Kidney (tissue), 14 donors: ENCODE results near the gene CEP55. TPM values are rescaled to one million over a fixed set of nuclear protein-coding genes. Genes with fewer than 3 reads are reported as not detected.

Source experiments
- DNase-seq, 5 donors: peaks; one replicate each; pipeline ENCODE4 v3.0.0-alpha.2; 2013 to 2020
- FAIRE-seq: peaks from 2 replicates; lab custom pipeline; 2012; peaks lifted over from hg19 to GRCh38; lab: Jason Lieb, UNC
- H3K27ac ChIP-seq, 2 donors: one replicate each; pipeline ENCODE4 v1.7.0; 2013; ENCODE audit warnings: low read depth in 2 of 2, low read length in 2 of 2, inconsistent platforms in 1 of 2
- H3K27me3 ChIP-seq: one replicate; pipeline ENCODE4 v1.7.1; 2013; ENCODE audit warnings: low read length, inconsistent platforms; ENCODE audit not compliant: control insufficient read depth, insufficient read depth
- H3K36me3 ChIP-seq, 3 donors: one replicate each; pipeline versions ENCODE4 v1.7.0 to v1.7.1; 2013; ENCODE audit warnings: low read length in 3 of 3, control low read depth in 1 of 3, inconsistent platforms in 1 of 3; ENCODE audit not compliant: insufficient read depth in 3 of 3, control insufficient read depth in 2 of 3
- H3K4me1 ChIP-seq, 3 donors: one replicate each; pipeline versions ENCODE4 v1.7.0 to v1.7.1; 2013; ENCODE audit warnings: low read length in 3 of 3, inconsistent platforms in 1 of 3, low read depth in 1 of 3; ENCODE audit not compliant: control insufficient read depth in 2 of 3, insufficient read depth in 2 of 3
- H3K4me3 ChIP-seq, 3 donors: one replicate each; pipeline versions ENCODE4 v1.7.0 to v1.8.1; 2013; ENCODE audit warnings: low read length in 3 of 3, control low read depth in 1 of 3, inconsistent platforms in 1 of 3
- H3K9ac ChIP-seq, 3 donors: one replicate each; pipeline versions ENCODE4 v1.7.0 to v1.7.1; 2013; ENCODE audit warnings: low read length in 3 of 3, control low read depth in 1 of 3, inconsistent platforms in 1 of 3
- H3K9me3 ChIP-seq, 3 donors: one replicate each; pipeline versions ENCODE4 v1.7.0 to v1.7.1; 2013; ENCODE audit warnings: low read length in 3 of 3, control low read depth in 1 of 3, inconsistent platforms in 1 of 3; ENCODE audit not compliant: control insufficient read depth in 2 of 3, insufficient read depth in 1 of 3
- CTCF ChIP-seq: IDR thresholded peaks from 3 replicates; pipeline ENCODE4 v1.5.1; 2012; ENCODE audit warnings: mild to moderate bottlenecking, moderate library complexity, borderline replicate concordance; ENCODE audit not compliant: insufficient read depth; ENCODE audit errors: extremely low read depth
- intact Hi-C: fragments of 100-400 bp; cut with DNase I; formaldehyde crosslinking; loops from one replicate; pipeline ENCODE4 v1.11.1; 2022
- polyA plus RNA-seq: library from polyadenylated mRNA; stranded (reverse); fragments of 350-450 nt; fragmentation: Illumina TruSeq; extraction: RNeasy Lipid Tissue Mini Kit (QIAGEN cat#74804); gene quantifications from one replicate; pipeline ENCODE4 v1.2.3, GENCODE V29; 2014; ENCODE audit warnings: low read depth, low replicate concordance; ENCODE audit not compliant: insufficient read depth
- total RNA-seq: library from RNA; stranded (reverse); fragmentation: NEBNext Ultra II Directional; extraction: Animal tissue kit (Norgen Biotek cat#: 25700); gene quantifications from one replicate; pipeline ENCODE4 v1.2.1, GENCODE V29; 2021
- donor health status: control.
- donor health status: control.
- donor health status: control.
- donor health status: control.
- donor health status: control.
- donor health status: DM: yes; HTN: yes; CAD: no.
- donor health status: Normal renal cell carcinoma (clear cell type).

CEP55 gene
- total and polyA plus RNA-seq, 2 donors from 2014 or later, result 0.39 to 0.88 TPM

GRCh38 chr10:93570383-93570782 lies 74.0 kb downstream of the CEP55 start:
- FAIRE-seq (no peak), DNase-seq (no peak)
- no peaks in the 10 kb centered on the region for H3K36me3 ChIP-seq
- peaks cover 15% of the 10 kb centered on the region for H3K27me3 ChIP-seq
- no peaks in the 10 kb centered on the region for H3K9me3 ChIP-seq
- intact Hi-C loops, result no loop called here
- no peak for TF ChIP-seq CTCF
- H3K27ac ChIP-seq, result no peak overlapping the region
- no peak overlapping the region for H3K9ac ChIP-seq
- H3K4me3 ChIP-seq, result no peak overlapping the region
- no peaks in the 10 kb centered on the region for H3K4me1 ChIP-seq

- DNase-seq, result no peak
- intact Hi-C loops, result no loop called here
- Histone ChIP-seq H3K27me3 (peaks cover 8% of the 10 kb centered on the region), H3K4me3 (no peak overlapping the region), H3K9me3 (no peaks in the 10 kb centered on the region), H3K36me3 (no peaks in the 10 kb centered on the region), H3K27ac (no peak overlapping the region), H3K9ac (no peak overlapping the region), H3K4me1 (no peaks in the 10 kb centered on the region)
- no peak for FAIRE-seq
- no peak for TF ChIP-seq CTCF
Measured at GRCh38 chr10:93572606-93573005, 76.2 kb downstream of the CEP55 start.

GRCh38 chr10:93573051-93573909 lies 76.9 kb downstream of the CEP55 start:
- no peak overlapping the region for H3K27ac ChIP-seq
- peaks cover 2% of the 10 kb centered on the region for H3K27me3 ChIP-seq
- TF ChIP-seq CTCF, result no peak
- no peak overlapping the region for H3K4me3 ChIP-seq
- no peak overlapping the region for H3K9ac ChIP-seq
- H3K9me3 ChIP-seq, result no peaks in the 10 kb centered on the region
- no peaks in the 10 kb centered on the region for H3K36me3 ChIP-seq
- H3K4me1 ChIP-seq, result no peaks in the 10 kb centered on the region
- peak in 2 of 5 donors; percentile 21 to 31 for DNase-seq
- FAIRE-seq, result no peak
- intact Hi-C loops, result no loop called here

- FAIRE-seq, result no peak
- no peaks in the 10 kb centered on the region for H3K36me3 ChIP-seq
- intact Hi-C loops, result no loop called here
- no peak overlapping the region for H3K9ac ChIP-seq
- no peaks in the 10 kb centered on the region for H3K9me3 ChIP-seq
- H3K27me3 ChIP-seq, result no peaks in the 10 kb centered on the region
- H3K4me1 ChIP-seq, result no peaks in the 10 kb centered on the region
- H3K27ac ChIP-seq, result no peak overlapping the region
- no peak for DNase-seq
- no peak overlapping the region for H3K4me3 ChIP-seq
- no peak for TF ChIP-seq CTCF
Measured at GRCh38 chr10:93573924-93574323, 77.5 kb downstream of the CEP55 start.
